ENCODE data around the gene SIGLEC12. TPM values are rescaled to one million over a fixed set of nuclear protein-coding genes. Genes with fewer than 3 reads are reported as not detected.

The SIGLEC12 gene
- total and polyA plus RNA-seq, 3 donors from 2014 or later, result 1.0 TPM; not detected in 2

DNA sequence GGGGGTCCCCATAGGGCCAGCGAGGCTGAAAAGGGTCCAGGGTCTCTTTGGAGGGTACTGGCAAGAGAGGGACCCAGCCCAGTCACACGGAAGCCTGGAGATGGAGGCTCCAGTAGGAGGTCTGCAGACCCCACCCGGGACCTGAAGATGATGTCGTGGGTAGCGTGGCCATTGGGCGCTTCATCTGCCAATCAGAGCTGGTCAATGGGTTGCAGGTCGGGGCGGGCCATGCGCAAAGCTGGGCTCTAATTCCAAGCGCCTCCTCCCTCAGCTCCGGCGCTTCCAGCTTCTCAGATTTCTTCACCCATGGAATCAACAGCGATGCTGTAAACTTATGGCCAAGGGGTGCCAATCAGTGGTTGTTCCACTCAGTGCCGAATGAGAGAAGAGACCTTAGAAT lies 10.9 kb downstream of the SIGLEC12 start:
- TF ChIP-seq, protein P1, sequence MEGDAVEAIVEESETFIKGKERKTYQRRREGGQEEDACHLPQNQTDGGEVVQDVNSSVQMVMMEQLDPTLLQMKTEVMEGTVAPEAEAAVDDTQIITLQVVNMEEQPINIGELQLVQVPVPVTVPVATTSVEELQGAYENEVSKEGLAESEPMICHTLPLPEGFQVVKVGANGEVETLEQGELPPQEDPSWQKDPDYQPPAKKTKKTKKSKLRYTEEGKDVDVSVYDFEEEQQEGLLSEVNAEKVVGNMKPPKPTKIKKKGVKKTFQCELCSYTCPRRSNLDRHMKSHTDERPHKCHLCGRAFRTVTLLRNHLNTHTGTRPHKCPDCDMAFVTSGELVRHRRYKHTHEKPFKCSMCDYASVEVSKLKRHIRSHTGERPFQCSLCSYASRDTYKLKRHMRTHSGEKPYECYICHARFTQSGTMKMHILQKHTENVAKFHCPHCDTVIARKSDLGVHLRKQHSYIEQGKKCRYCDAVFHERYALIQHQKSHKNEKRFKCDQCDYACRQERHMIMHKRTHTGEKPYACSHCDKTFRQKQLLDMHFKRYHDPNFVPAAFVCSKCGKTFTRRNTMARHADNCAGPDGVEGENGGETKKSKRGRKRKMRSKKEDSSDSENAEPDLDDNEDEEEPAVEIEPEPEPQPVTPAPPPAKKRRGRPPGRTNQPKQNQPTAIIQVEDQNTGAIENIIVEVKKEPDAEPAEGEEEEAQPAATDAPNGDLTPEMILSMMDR (IDR thresholded peaks at IDR 0.05), result no peak
- TF ChIP-seq POLR2A (IDR thresholded peaks at IDR 0.05), result no peak
- Histone ChIP-seq H3K9me3 (no peaks in the 10 kb centered on the region), H3K27ac (no peak overlapping the region), H3K27me3 (no peaks in the 10 kb centered on the region), H3K36me3 (ENCODE audit: low read depth, missing control alignments) (no peaks in the 10 kb centered on the region), H3K4me1 (no peaks in the 10 kb centered on the region), H3K4me3 (no peak overlapping the region)
- intact Hi-C loops (cut with DNase I; ENCODE audit: low total_unique reads), result no loop called here
- WGBS, 2 donors, result 32% methylated on average over 14 of the region's 14 CpGs
- DNase-seq, result peak; percentile 78

DNA sequence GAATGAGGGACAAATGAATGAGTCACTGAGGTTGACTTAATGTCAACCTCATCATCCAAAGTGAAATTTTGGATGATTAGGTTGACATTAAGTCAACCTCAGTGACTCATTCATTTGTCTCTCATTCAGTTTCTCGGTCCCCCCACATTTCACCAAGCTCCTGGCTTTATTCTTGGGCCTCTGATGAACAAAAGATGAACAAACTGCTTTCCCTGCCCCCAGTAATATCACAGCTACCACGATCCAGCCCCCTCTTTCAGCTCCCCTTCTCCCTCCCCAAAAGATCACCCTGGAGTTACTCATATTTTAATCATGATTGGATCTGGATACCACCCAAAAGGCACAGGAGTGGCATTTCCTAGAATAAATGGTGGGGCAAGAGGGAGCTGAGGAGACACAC lies 12.5 kb downstream of the SIGLEC12 start:
- H3K4me1 ChIP-seq, result no peaks in the 10 kb centered on the region
- H3K36me3 ChIP-seq (ENCODE audit: low read depth, missing control alignments), result no peaks in the 10 kb centered on the region
- DNase-seq, result no peak
- H3K4me3 ChIP-seq, result no peak overlapping the region
- TF ChIP-seq, protein P1 (IDR thresholded peaks at IDR 0.05), result no peak
- TF ChIP-seq POLR2A (IDR thresholded peaks at IDR 0.05), result no peak
- intact Hi-C loops (cut with DNase I; ENCODE audit: low total_unique reads), result no loop called here
- no peaks in the 10 kb centered on the region for H3K9me3 ChIP-seq
- WGBS, 2 donors, result 70 to 71% methylated on average over 2 of the region's 2 CpGs
- no peaks in the 10 kb centered on the region for H3K27me3 ChIP-seq
- no peak overlapping the region for H3K27ac ChIP-seq

DNA sequence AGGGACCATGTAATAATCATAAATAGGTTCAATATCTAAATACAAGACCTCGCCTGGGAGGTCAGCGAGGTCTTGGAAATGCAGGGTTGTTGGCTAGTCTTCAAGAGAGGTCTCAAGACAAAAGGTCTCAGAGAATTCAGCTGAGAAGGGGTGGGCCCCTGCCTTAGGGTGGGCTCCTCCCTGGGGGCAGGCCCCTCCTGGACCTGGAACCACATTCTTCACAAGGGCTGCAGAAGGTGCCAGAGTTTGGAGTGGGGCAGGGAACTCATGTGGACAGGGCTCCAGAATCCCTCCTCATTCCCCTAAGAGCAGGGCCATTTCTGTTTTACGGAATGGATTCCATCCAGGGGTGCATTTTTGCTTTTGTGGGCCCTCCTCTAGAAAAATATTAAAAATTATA lies 13.1 kb downstream of the SIGLEC12 start:
- Histone ChIP-seq H3K4me1 (no peaks in the 10 kb centered on the region), H3K27ac (no peak overlapping the region), H3K27me3 (no peaks in the 10 kb centered on the region), H3K4me3 (no peak overlapping the region), H3K9me3 (no peaks in the 10 kb centered on the region), H3K36me3 (ENCODE audit: low read depth, missing control alignments) (no peaks in the 10 kb centered on the region)
- no peak for DNase-seq
- WGBS, 2 donors, result 72 to 75% methylated on average over 3 of the region's 3 CpGs
- TF ChIP-seq, protein P1 (IDR thresholded peaks at IDR 0.05), result no peak
- no peak for TF ChIP-seq POLR2A (IDR thresholded peaks at IDR 0.05)
- intact Hi-C loops (cut with DNase I; ENCODE audit: low total_unique reads), result no loop called here

DNA sequence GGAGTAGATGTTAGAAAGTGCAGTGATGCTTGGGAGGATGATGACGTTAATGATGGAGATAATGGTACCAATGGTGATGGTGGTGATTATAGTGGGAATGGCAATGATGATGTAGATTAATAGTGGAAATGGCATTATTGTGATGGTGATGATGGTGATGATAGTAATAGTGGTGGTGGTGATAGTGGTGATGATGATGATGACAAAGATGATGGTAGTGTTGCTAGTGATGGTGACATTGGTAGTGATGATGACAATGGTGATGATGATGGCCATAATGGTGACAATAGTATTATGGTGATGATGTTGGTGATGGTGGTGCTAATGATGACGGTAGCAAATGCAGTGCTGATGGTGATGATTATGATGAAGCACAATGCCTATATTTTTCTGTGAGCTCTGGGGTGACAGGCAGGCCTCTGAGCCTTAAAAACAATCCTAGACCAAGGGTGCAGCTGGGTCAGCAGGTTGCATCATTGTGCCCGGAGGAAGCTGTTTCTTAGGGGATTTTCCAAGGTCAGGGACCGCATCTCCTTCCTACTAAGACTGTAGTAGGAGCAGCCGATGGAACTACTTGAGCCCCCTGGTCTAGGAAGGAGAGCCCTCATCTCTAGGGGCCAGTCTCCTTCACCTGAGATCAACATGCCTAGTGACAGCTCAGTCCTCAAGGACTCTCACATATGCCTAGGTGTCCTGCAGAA lies 15.5 kb downstream of the SIGLEC12 start:
- Histone ChIP-seq H3K27ac (no peak overlapping the region), H3K4me3 (no peak overlapping the region), H3K36me3 (ENCODE audit: low read depth, missing control alignments) (no peaks in the 10 kb centered on the region), H3K9me3 (no peaks in the 10 kb centered on the region), H3K27me3 (no peaks in the 10 kb centered on the region), H3K4me1 (no peaks in the 10 kb centered on the region)
- WGBS, 2 donors, result 84 to 89% methylated on average over 4 to 5 of the region's 5 CpGs
- intact Hi-C loops (cut with DNase I; ENCODE audit: low total_unique reads), result no loop called here
- TF ChIP-seq, protein P1 (IDR thresholded peaks at IDR 0.05), result no peak
- no peak for TF ChIP-seq POLR2A (IDR thresholded peaks at IDR 0.05)
- no peak for DNase-seq

DNA sequence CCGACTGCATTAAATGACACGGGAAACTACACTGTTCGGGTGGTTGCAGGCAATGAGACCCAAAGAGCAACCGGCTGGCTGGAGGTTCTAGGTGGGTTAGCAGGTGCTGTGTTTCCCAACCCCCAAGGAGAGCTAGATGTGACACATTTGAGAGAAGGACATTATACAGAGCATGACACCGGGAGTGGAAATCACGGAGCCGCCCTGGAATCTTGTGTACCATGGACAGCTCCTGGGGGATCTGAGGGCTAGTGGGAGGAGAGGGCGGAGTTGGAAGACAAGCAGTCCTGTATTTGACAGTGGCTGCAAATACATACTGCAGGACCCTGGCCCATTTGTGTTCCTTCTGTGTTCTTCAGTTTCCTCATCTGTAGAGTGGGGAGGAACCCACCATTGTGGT lies 21.0 kb downstream of the SIGLEC12 start:
- intact Hi-C loops (cut with DNase I; ENCODE audit: low total_unique reads), result no loop called here
- peak; percentile 25 for DNase-seq
- Histone ChIP-seq H3K27ac (no peak overlapping the region), H3K27me3 (no peaks in the 10 kb centered on the region), H3K4me1 (no peaks in the 10 kb centered on the region), H3K9me3 (no peaks in the 10 kb centered on the region), H3K36me3 (ENCODE audit: low read depth, missing control alignments) (no peaks in the 10 kb centered on the region), H3K4me3 (no peak overlapping the region)
- 30 to 36% methylated on average over 8 of the region's 8 CpGs for WGBS, 2 donors
- no peak for TF ChIP-seq POLR2A (IDR thresholded peaks at IDR 0.05)
- TF ChIP-seq, protein P1 (IDR thresholded peaks at IDR 0.05), result no peak

Measured in testis (tissue), 3 donors.